ENCODE measurements around the gene FBXO31.

DNA sequence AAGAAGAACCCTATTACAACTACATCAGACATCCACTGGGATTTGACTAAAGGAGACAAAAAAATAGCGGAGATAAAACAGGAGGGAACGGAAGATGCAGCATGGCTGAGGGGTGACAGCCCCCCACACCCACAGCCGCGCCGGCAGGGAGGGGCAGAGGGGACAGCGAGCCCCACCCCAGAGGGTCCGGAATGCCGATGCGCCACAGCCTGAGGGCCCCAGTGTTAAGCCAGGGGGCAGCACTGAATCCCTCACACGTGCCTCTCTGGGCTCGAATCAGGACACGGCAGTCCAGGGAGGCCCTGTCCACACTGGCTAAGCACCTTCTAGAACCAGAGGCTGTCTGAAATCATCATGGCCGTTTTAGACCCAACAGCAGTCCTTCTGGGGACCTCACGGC lies 27.4 kb upstream of the FBXO31 start:
- no peak for TF ChIP-seq KDM5A (IDR thresholded peaks at IDR 0.05; ENCODE audit: low read length)
- no peak for TF ChIP-seq SIX5 (IDR thresholded peaks at IDR 0.05; ENCODE audit: low read depth, low read length)
- no peak for TF ChIP-seq EZH2 (IDR thresholded peaks at IDR 0.05; ENCODE audit: low read depth, low read length, severe bottlenecking)
- TF ChIP-seq CTCF (IDR thresholded peaks at IDR 0.05; ENCODE audit: control extremely low read depth in 1 of 3, insufficient read depth in 1 of 3, low read depth in 1 of 3, low read length in 3 of 3), result peak; percentile 19 to 50 (median 50); a peak in 3 of 4 replicates
- TF ChIP-seq TEAD4 (IDR thresholded peaks at IDR 0.05; ENCODE audit: low read depth, low read length), result no peak
- no peak for TF ChIP-seq GABPA (IDR thresholded peaks at IDR 0.05; ENCODE audit: borderline replicate concordance, insufficient read depth, low read length)
- TF ChIP-seq TCF12 (IDR thresholded peaks at IDR 0.05; ENCODE audit: low read depth, low read length), result no peak

All from H1 (cell line).